Activated gamma-delta T cell (primary cell): ENCODE results near the gene ZNF154.

Source experiments
- DNase-seq: peaks from one replicate; lab custom pipeline; 2025; lab: John Stamatoyannopoulos, UW

ZNF154 gene

GRCh38 chr19:57675881-57676280, 33.1 kb downstream of the ZNF154 start:
- DNase-seq, result no peak

GRCh38 chr19:57672466-57672865, 36.5 kb downstream of the ZNF154 start:
- no peak for DNase-seq

- DNase-seq, result no peak
Measured at GRCh38 chr19:57671124-57671895, 37.7 kb downstream of the ZNF154 start.

GRCh38 chr19:57668635-57669034, 40.4 kb downstream of the ZNF154 start, which contains the start of gene ZSCAN4:
Gene ZSCAN4, plus strand, starts transcription at chr19:57668935. Its CDS starts 7,211 bp downstream, at chr19:57676146.
- no peak for DNase-seq

- no peak for DNase-seq
Measured at GRCh38 chr19:57667228-57667627, 41.8 kb downstream of the ZNF154 start.

GRCh38 chr19:57665261-57665806, 43.7 kb downstream of the ZNF154 start:
- no peak for DNase-seq

- DNase-seq, result no peak
Measured at GRCh38 chr19:57664269-57665127, 44.5 kb downstream of the ZNF154 start.

GRCh38 chr19:57656346-57656745, 52.7 kb downstream of the ZNF154 start:
- DNase-seq, result no peak

GRCh38 chr19:57655443-57655842, 53.6 kb downstream of the ZNF154 start:
- DNase-seq, result no peak

- DNase-seq, result no peak
Measured at GRCh38 chr19:57653689-57654088, 55.3 kb downstream of the ZNF154 start.

- no peak for DNase-seq
Measured at GRCh38 chr19:57651654-57651996, 57.4 kb downstream of the ZNF154 start.

- no peak for DNase-seq
Measured at GRCh38 chr19:57648331-57649003, 60.5 kb downstream of the ZNF154 start.
